HEK293T (cell line): Measurements from ENCODE around the gene OXCT1.

Experiments used
- BHLHE40 ChIP-seq: fragments of 450-650 bp; IDR thresholded peaks from 2 replicates; pipeline ENCODE4 v1.6.1; 2016; ENCODE audit warnings: mild to moderate bottlenecking, moderate library complexity, borderline replicate concordance
- ELF4 ChIP-seq: fragments of 450-650 bp; IDR thresholded peaks from 2 replicates; pipeline ENCODE4 v1.6.1; 2017; ENCODE audit warnings: antibody characterized with exemption
- FOXA1 ChIP-seq: fragments of 450-650 bp; IDR thresholded peaks from 2 replicates; pipeline ENCODE4 v1.6.1; 2016; ENCODE audit warnings: mild to moderate bottlenecking
- FOXK2 ChIP-seq: fragments of 450-650 bp; IDR thresholded peaks from 2 replicates; pipeline ENCODE4 v1.6.1; 2016; ENCODE audit warnings: mild to moderate bottlenecking
- FOXM1 ChIP-seq: fragments of 450-650 bp; IDR thresholded peaks from 2 replicates; pipeline ENCODE4 v1.6.1; 2017; ENCODE audit warnings: mild to moderate bottlenecking, borderline replicate concordance
- HDGF ChIP-seq: fragments of 450-650 bp; IDR thresholded peaks from 2 replicates; pipeline ENCODE4 v1.6.1; 2017; ENCODE audit warnings: antibody characterized with exemption, borderline replicate concordance
- LEF1 ChIP-seq: fragments of 450-650 bp; IDR thresholded peaks from 2 replicates; pipeline ENCODE4 v1.6.1; 2017; ENCODE audit warnings: mild to moderate bottlenecking, borderline replicate concordance
- SP1 ChIP-seq: fragments of 450-650 bp; IDR thresholded peaks from 2 replicates; pipeline ENCODE4 v1.6.1; 2017
- SUZ12 ChIP-seq: fragments of 450-650 bp; IDR thresholded peaks from 2 replicates; pipeline ENCODE4 v1.6.1; 2016; ENCODE audit warnings: mild to moderate bottlenecking
- TARDBP ChIP-seq: fragments of 450-650 bp; IDR thresholded peaks from 2 replicates; pipeline ENCODE4 v1.6.1; 2016
- ZNF384 ChIP-seq: fragments of 450-650 bp; IDR thresholded peaks from 2 replicates; pipeline ENCODE4 v1.6.1; 2016
- TF ChIP-seq, protein P1 (sequence below): fragments of 450-650 bp; IDR thresholded peaks from 2 replicates; pipeline ENCODE4 v1.6.1; 2016

DNA sequence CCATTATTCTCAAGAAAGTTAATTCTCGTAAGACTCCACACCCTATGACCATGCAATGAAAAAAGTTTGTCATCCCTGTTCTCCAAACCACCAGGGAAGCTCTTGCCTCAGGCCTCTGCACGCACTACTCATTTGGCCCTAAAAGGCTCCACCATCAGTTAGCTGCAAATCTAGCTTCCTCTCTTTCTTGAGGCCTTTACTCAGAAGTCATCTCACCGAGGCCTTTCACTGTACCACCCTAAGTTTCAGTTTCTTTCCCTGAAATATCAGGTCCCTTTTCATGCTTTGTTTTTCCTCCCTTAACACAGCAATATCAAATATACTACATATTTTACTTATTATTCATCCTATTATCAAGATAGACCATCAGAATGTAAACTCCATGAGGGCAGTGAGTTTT, 39.1 kb downstream of the OXCT1 start:
- no peak for TF ChIP-seq SP1
- no peak for TF ChIP-seq ELF4
- TF ChIP-seq BHLHE40: no peak
- no peak for TF ChIP-seq TARDBP
- no peak for TF ChIP-seq SUZ12
- no peak for TF ChIP-seq FOXM1
- no peak for TF ChIP-seq HDGF
- TF ChIP-seq ZNF384: no peak
- TF ChIP-seq FOXK2: no peak
- no peak for TF ChIP-seq FOXA1
- no peak for TF ChIP-seq LEF1
- TF ChIP-seq, protein P1, sequence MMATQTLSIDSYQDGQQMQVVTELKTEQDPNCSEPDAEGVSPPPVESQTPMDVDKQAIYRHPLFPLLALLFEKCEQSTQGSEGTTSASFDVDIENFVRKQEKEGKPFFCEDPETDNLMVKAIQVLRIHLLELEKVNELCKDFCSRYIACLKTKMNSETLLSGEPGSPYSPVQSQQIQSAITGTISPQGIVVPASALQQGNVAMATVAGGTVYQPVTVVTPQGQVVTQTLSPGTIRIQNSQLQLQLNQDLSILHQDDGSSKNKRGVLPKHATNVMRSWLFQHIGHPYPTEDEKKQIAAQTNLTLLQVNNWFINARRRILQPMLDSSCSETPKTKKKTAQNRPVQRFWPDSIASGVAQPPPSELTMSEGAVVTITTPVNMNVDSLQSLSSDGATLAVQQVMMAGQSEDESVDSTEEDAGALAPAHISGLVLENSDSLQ: no peak
